GM21786 (cell line): ENCODE measurements around the gene TCF3.

Source experiments
- ATAC-seq: cut with Tn5 transposase; IDR thresholded peaks from one replicate; pipeline ENCODE4 v1.9.1; 2021; ENCODE audit not compliant: unreplicated experiment

TCF3 gene

DNA sequence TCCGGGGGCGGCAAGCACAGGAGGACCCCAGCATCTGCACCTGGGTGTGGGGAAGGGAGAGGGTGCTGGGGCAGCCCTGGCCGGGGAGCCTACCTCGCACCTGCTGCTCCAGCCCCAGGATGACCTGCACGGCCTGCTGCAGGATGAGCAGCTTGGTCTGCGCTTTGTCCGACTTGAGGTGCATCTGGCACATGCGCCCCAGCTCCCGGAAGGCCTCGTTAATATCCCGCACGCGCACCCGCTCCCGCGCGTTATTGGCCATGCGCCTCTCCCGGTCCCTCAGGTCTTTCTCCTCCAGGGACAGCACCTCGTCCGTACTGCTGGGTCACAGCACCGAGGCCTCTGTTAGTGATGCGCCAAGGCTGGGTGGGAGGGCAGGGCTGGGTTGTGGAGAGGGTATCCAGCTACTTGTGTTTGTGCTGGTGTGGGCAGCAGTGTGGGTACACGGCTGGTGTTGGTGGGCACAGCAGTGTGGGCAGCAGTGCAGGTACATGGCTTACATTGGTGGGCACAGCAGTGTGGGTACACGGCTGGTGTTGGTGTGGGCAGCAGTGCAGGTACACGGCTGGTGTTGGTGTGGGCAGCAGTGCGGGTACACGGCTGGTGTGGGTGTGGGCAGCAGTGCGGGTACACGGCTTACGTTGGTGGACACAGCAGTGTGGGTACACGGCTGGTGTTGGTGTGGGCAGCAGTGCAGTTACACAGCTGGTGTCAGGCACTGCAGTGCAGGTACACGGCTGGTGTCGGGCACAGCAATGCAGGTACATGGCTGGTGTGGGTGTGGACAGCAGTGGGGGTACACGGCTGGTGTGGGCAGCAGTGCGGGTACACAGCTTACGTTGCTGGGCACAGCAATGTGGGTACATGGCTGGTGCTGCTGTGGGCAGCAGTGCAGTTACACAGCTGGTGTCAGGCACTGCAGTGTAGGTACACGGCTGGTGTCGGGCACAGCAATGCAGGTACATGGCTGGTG is 40.0 kb downstream of the TCF3 start:
- no peak for ATAC-seq

GRCh38 chr19:1611353-1611752 is 41.1 kb downstream of the TCF3 start:
- no peak for ATAC-seq

GRCh38 chr19:1610579-1610978 is 41.8 kb downstream of the TCF3 start:
- no peak for ATAC-seq

GRCh38 chr19:1609680-1610474 is 42.5 kb downstream of the TCF3 start:
- ATAC-seq, result no peak

DNA sequence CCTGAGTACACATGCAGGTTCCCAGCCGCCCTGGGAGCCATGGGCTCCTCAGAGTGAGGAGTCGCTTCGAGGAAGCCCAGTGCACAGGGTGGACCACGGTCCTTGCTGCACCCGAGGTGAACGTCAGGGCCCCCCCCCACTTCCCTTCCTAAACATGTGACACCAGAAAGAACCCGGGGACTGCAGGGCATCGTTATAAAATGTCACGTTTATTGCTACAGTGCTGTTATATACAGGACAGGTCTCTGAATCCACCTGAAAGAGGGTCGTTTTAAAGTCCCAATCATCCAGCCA is 43.4 kb downstream of the TCF3 start:
- ATAC-seq, result no peak

DNA sequence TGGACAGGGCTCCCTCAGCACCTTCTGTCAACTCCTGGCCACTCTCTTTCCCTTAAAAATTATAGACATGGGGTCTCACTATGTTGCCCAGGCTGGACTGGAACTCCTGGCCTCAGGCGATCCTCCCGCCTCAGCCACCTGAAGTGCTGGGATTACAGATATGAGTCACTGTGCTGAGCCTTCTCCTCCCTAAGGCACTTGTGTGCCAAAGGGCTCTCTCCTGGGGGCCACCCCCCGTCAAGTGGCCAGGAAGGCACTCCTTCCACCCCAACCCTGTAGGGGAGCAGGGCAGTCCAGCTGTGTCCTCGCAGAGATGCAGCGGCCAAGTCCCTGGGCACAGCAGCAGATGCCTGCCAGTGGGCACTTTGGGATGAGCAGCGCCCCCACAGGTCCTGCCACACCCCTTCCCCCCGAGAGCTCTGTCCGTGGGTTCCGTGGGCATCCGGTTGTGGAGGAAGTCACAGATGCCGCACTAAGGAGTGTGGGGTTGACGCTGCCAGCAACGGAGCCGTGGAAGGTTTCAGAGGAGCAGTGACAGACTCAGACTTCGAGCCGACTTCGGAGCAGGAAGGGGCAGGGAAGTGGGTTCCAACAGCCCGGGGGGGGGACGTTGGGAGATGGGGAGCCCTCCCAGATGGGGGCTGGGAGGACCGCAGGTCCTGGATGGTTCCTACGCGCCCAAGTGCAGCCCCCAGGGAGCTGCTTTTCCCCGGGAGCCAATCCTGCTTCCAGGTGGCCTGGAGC is 43.9 kb downstream of the TCF3 start:
- no peak for ATAC-seq

DNA sequence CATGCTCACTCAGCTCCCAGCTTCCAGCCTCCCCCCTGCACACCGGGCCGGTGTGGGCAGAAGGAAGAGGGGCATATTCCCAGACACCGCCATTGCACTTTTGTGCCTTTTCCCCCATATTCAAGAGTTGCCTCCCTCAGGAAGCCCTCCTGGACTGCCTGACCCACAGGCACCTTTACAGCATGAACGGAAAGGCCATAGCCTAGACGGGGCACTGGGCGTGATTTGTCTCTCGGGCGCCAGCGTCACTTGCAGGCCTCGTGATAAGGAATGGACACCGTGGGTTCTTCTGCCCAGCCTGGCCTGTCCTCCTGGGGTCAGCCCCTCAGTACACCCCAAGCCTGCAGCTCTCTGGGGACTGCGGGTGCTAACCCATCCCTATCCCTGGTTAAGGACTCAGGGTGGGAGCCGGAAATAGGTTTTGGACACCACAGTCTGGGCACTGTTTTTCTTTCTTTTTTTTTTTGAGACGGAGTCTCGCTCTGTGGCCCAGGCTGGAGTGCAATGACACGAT is 46.2 kb downstream of the TCF3 start:
- no peak for ATAC-seq

GRCh38 chr19:1605236-1606137 is 46.9 kb downstream of the TCF3 start, which contains the start of gene UQCR11:
Gene UQCR11, minus strand, starts transcription at chr19:1605462. Its CDS starts 53 bp downstream, at chr19:1605409.
- peak; percentile 84 for ATAC-seq

DNA sequence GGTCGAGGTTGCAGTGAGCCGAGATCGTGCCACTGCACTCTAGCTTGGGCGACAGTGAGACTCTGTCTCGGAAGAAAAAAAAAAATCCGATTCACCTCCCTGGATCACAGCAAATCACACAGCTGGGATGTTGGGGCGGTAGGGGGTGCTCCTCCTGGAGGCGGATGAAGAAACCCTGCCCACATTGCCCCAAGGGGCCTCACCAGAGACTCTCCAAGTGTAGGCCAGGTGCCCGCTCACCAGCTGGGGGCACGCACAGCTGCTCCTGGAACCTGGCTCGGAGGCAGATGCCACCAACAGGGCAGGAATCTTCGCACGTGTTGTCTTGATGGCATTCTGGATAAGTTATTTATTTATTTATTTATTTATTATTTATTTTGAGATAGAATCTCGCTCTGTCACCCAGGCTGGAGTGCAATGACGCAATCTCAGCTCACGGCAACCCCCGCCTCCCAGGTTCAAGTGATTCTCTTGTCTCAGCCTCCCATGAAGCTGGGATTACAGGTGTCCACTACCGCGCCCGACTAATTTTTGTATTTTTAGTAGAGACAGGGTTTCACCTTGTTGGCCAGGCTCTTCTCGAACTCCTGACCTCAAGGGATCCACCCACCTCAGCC is 50.2 kb downstream of the TCF3 start:
- no peak for ATAC-seq

DNA sequence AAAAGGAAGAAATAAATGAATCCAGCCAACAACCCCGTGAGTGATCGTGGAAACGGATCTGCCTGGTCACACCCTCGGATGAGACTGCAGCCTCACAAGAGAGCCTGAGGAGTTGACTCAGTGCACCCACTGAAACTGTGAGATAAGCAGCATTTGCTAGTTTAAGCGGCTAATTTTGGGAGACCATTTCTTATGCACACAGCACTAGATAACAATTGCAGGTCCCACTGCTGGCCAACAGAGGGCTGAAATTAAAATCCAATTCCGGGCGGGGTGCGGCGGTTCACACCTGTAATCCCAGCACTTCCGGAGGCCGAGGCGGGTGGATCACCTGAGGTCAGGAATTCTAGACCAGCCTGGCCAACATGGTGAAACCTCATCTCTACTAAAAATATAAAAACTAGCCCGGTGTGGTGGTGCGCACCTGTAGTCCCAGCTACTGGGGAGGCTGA is 50.8 kb downstream of the TCF3 start:
- ATAC-seq, result no peak

GRCh38 chr19:1599460-1599846 is 53.0 kb downstream of the TCF3 start:
- ATAC-seq, result no peak

GRCh38 chr19:1598777-1599459 is 53.5 kb downstream of the TCF3 start:
- ATAC-seq, result no peak

GRCh38 chr19:1593501-1593772 is 59.0 kb downstream of the TCF3 start:
- no peak for ATAC-seq

DNA sequence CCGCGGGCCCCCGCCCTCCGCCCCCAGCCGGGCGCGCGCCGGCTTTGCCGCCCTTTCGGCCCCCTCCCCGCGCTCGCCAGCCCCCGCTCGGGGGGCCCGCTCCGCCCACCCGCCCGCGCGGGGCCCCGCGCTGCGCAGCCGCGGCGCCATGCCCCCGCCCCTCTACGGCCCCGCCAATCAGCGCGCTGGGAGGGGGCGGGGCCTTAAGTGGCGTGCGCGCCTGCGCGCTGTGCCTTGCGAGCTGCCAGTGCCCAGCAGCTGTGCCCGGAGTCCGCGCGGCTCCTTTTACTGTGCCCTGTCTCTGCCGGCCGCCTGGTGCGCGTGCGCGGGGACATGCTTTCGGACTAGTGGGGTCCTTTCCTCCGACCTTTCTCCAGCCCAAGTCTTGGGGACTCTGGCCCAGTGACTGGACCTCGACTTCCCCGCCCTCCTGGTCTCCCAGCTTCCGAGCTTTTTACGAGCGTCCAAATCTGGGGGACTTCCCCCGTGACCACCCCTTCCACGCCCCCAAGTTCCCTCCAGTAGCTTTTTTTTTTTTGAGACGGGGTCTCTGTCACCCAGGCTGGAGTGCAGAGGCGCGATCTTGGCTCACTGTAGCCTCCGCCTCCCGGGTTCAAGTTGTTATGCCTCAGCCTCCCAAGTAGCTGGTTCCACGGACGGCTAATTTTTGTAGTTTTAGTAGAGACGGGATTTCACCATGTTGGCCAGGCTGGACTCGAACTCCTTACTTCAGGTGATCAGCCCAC is 59.5 kb downstream of the TCF3 start, which contains the start of gene MBD3:
TSS of gene MBD3 (minus strand) at position 111 of the 746 bp plus-strand sequence. CDS start 234 bp downstream, outside the sequence.
- peak; percentile 53 for ATAC-seq

- ATAC-seq, result peak; percentile 53
Measured at GRCh38 chr19:1592024-1592754, 60.2 kb downstream of the TCF3 start.

DNA sequence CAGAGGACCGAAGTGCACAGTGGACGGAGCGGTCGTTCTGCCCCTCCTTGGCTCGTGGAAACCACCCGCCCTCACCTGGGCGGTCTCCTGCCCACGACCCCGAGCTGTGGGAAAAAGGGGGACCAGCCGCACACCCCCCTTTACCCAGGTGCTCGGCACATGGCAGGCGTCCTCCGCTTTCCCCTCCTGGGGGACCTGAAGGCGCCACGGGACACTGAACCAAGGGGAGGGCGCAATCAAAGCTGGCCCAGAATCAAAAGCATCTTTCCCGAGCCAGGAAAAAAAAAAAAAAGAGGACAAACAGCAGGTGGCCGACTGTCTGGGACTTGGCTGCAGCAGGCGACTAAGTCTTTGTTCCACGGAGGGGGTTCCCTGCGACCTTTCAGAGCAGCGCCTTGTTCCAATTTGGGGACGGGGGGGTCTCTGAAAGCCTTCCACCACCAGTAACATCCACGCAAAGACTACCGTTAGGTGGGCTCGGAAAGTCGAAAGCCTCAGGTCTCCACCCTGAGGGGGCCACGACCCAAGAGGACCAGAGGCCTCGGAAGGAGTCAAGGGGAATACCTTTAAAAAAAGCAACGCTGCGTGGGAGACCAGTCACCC is 60.9 kb downstream of the TCF3 start:
- no peak for ATAC-seq

- no peak for ATAC-seq
Measured at GRCh38 chr19:1590641-1591397, 61.6 kb downstream of the TCF3 start.
